ENCODE measurements around the gene KCNJ9.

KCNJ9 gene

DNA sequence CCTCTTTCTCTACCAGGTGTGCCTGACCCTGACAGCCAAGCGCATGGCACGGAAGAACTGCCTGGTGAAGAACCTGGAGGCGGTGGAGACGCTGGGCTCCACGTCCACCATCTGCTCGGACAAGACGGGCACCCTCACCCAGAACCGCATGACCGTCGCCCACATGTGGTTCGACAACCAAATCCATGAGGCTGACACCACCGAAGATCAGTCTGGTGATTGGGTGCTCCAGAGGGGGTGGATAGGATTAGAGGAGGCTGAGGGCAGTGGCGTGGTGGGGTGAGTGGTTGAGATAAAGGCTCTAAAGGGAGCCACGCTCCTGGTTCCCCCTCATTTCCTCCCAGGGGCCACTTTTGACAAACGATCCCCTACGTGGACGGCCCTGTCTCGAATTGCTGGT is 47.3 kb downstream of the KCNJ9 start:
- DNase-seq, result no peak
- Histone ChIP-seq H3K4me3 (ENCODE audit: control insufficient read depth in 1 of 7, extremely low read depth in 1 of 7, insufficient read depth in 4 of 7, low read depth in 2 of 7, low read length in 6 of 7) (no peak overlapping the region), H3K9me3 (ENCODE audit: control extremely low read depth in 1 of 5, control insufficient read depth in 4 of 5, insufficient read depth in 2 of 5, low read depth in 1 of 5, low read length in 4 of 5) (no peaks in the 10 kb centered on the region), H3K36me3 (ENCODE audit: control insufficient read depth in 4 of 4, insufficient read depth in 4 of 4, low read length in 3 of 4) (no peaks in the 10 kb centered on the region), H3K4me1 (ENCODE audit: control extremely low read depth in 1 of 4, control insufficient read depth in 4 of 4, insufficient read depth in 4 of 4, low read length in 3 of 4) (no peaks in the 10 kb centered on the region), H3K27me3 (replicated peaks in 2 of 5; ENCODE audit: control insufficient read depth in 4 of 5, insufficient read depth in 5 of 5, low read length in 4 of 5) (peaks cover 0 to 6% (median 0%) of the 10 kb centered on the region in 5 experiments), H3K27ac (ENCODE audit: insufficient read depth in 1 of 2, low read depth in 1 of 2, low read length in 2 of 2, poor library complexity in 1 of 2, severe bottlenecking in 2 of 2) (no peak overlapping the region)
- CTCF ChIA-PET, result no interaction called here
- POLR2A ChIA-PET, result no interaction called here
- 94% methylated on average over 9 of the region's 18 CpGs for WGBS (ENCODE audit: insufficient coverage)

DNA sequence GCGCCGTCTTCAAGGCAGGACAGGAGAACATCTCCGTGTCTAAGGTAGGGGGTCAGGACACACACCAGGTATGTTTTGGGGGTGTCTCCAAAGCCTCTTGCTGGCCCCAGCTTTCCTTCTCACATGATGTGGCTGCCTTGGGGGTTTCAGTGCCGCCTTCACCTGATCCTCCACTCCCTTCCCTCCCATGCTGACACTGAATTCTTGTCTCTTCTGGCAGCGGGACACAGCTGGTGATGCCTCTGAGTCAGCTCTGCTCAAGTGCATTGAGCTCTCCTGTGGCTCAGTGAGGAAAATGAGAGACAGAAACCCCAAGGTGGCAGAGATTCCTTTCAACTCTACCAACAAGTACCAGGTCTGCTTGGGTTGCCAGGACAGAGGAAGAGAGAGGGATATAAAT is 47.7 kb downstream of the KCNJ9 start:
- Histone ChIP-seq H3K27me3 (replicated peaks in 2 of 5; ENCODE audit: control insufficient read depth in 4 of 5, insufficient read depth in 5 of 5, low read length in 4 of 5) (peaks cover 0 to 6% (median 0%) of the 10 kb centered on the region in 5 experiments), H3K27ac (ENCODE audit: insufficient read depth in 1 of 2, low read depth in 1 of 2, low read length in 2 of 2, poor library complexity in 1 of 2, severe bottlenecking in 2 of 2) (no peak overlapping the region), H3K4me3 (ENCODE audit: control insufficient read depth in 1 of 7, extremely low read depth in 1 of 7, insufficient read depth in 4 of 7, low read depth in 2 of 7, low read length in 6 of 7) (no peak overlapping the region), H3K36me3 (ENCODE audit: control insufficient read depth in 4 of 4, insufficient read depth in 4 of 4, low read length in 3 of 4) (no peaks in the 10 kb centered on the region), H3K4me1 (ENCODE audit: control extremely low read depth in 1 of 4, control insufficient read depth in 4 of 4, insufficient read depth in 4 of 4, low read length in 3 of 4) (no peaks in the 10 kb centered on the region), H3K9me3 (ENCODE audit: control extremely low read depth in 1 of 5, control insufficient read depth in 4 of 5, insufficient read depth in 2 of 5, low read depth in 1 of 5, low read length in 4 of 5) (no peaks in the 10 kb centered on the region)
- CTCF ChIA-PET, result interaction anchor here (0.9 kb wide), 1 partner anchor 9 kb away, joined by 3 read pairs; no protein-coding TSS in a partner anchor
- DNase-seq, result no peak
- 93% methylated on average over 3 of the region's 5 CpGs for WGBS (ENCODE audit: insufficient coverage)
- POLR2A ChIA-PET, result no interaction called here

GRCh38 chr1:160129558-160129957 is 48.2 kb downstream of the KCNJ9 start:
- H3K4me1 ChIP-seq (ENCODE audit: control extremely low read depth in 1 of 4, control insufficient read depth in 4 of 4, insufficient read depth in 4 of 4, low read length in 3 of 4), result no peaks in the 10 kb centered on the region
- WGBS (ENCODE audit: insufficient coverage), result 96% methylated on average over 3 of the region's 3 CpGs
- H3K36me3 ChIP-seq (ENCODE audit: control insufficient read depth in 4 of 4, insufficient read depth in 4 of 4, low read length in 3 of 4), result no peaks in the 10 kb centered on the region
- no peaks in the 10 kb centered on the region for H3K9me3 ChIP-seq (ENCODE audit: control extremely low read depth in 1 of 5, control insufficient read depth in 4 of 5, insufficient read depth in 2 of 5, low read depth in 1 of 5, low read length in 4 of 5)
- ChIA-PET CTCF (interaction anchor here (0.9 kb wide), 1 partner anchor 10 kb away, joined by 3 read pairs; no protein-coding TSS in a partner anchor), POLR2A (interaction anchor here (0.6 kb wide), 1 partner anchor 173 kb away, joined by 5 read pairs; no protein-coding TSS in a partner anchor)
- H3K27ac ChIP-seq (ENCODE audit: insufficient read depth in 1 of 2, low read depth in 1 of 2, low read length in 2 of 2, poor library complexity in 1 of 2, severe bottlenecking in 2 of 2), result no peak overlapping the region
- peaks cover 0 to 6% (median 0%) of the 10 kb centered on the region in 5 experiments for H3K27me3 ChIP-seq (replicated peaks in 2 of 5; ENCODE audit: control insufficient read depth in 4 of 5, insufficient read depth in 5 of 5, low read length in 4 of 5)
- no peak overlapping the region for H3K4me3 ChIP-seq (ENCODE audit: control insufficient read depth in 1 of 7, extremely low read depth in 1 of 7, insufficient read depth in 4 of 7, low read depth in 2 of 7, low read length in 6 of 7)
- DNase-seq, result no peak

DNA sequence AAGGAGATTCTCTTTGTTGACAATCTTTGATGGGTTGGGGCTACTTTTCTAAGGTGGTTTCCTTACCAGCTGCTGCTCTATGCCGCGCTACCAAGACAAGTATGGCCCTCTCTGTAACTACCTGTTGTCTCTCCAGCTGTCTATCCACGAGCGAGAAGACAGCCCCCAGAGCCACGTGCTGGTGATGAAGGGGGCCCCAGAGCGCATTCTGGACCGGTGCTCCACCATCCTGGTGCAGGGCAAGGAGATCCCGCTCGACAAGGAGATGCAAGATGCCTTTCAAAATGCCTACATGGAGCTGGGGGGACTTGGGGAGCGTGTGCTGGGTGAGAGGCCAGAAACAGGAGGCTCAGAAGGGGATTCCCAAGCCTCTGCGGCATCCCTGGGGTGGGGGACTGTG is 48.6 kb downstream of the KCNJ9 start:
- CTCF ChIA-PET, result interaction anchor here (0.9 kb wide), 1 partner anchor 10 kb away, joined by 3 read pairs; no protein-coding TSS in a partner anchor

DNA sequence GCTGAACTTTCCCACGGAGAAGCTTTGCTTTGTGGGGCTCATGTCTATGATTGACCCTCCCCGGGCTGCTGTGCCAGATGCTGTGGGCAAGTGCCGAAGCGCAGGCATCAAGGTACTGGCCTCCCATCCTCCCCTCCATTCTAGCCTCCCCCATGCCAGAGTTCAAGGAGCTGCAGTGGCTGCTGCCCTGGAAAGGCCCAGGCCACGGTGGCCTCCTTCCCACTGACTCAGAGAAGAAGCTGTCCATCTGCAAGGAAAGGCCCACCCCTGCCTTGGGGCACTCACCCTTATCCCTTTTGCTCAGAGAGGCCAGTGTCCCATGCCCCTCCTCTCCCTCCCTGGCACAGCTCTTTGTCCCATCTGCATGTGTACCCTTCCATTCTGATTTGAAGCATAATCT is 49.1 kb downstream of the KCNJ9 start:
- Histone ChIP-seq H3K27ac (ENCODE audit: insufficient read depth in 1 of 2, low read depth in 1 of 2, low read length in 2 of 2, poor library complexity in 1 of 2, severe bottlenecking in 2 of 2) (no peak overlapping the region), H3K4me1 (ENCODE audit: control extremely low read depth in 1 of 4, control insufficient read depth in 4 of 4, insufficient read depth in 4 of 4, low read length in 3 of 4) (no peaks in the 10 kb centered on the region), H3K9me3 (ENCODE audit: control extremely low read depth in 1 of 5, control insufficient read depth in 4 of 5, insufficient read depth in 2 of 5, low read depth in 1 of 5, low read length in 4 of 5) (no peaks in the 10 kb centered on the region), H3K27me3 (replicated peaks in 2 of 5; ENCODE audit: control insufficient read depth in 4 of 5, insufficient read depth in 5 of 5, low read length in 4 of 5) (peaks cover 0 to 6% (median 0%) of the 10 kb centered on the region in 5 experiments), H3K36me3 (ENCODE audit: control insufficient read depth in 4 of 4, insufficient read depth in 4 of 4, low read length in 3 of 4) (no peaks in the 10 kb centered on the region), H3K4me3 (ENCODE audit: control insufficient read depth in 1 of 7, extremely low read depth in 1 of 7, insufficient read depth in 4 of 7, low read depth in 2 of 7, low read length in 6 of 7) (no peak overlapping the region)
- WGBS (ENCODE audit: insufficient coverage), result 99% methylated on average over 5 of the region's 5 CpGs
- no peak for DNase-seq
- CTCF ChIA-PET, result no interaction called here
- POLR2A ChIA-PET, result no interaction called here

More for the DNA sequence above, 48.6 kb downstream of the KCNJ9 start:
- POLR2A ChIA-PET, result interaction anchor here (0.6 kb wide), 1 partner anchor 173 kb away, joined by 5 read pairs; no protein-coding TSS in a partner anchor
- no peak for DNase-seq
- 95% methylated on average over 11 of the region's 11 CpGs for WGBS (ENCODE audit: insufficient coverage)
- Histone ChIP-seq H3K9me3 (ENCODE audit: control extremely low read depth in 1 of 5, control insufficient read depth in 4 of 5, insufficient read depth in 2 of 5, low read depth in 1 of 5, low read length in 4 of 5) (no peaks in the 10 kb centered on the region), H3K27me3 (replicated peaks in 2 of 5; ENCODE audit: control insufficient read depth in 4 of 5, insufficient read depth in 5 of 5, low read length in 4 of 5) (peaks cover 0 to 6% (median 0%) of the 10 kb centered on the region in 5 experiments), H3K4me3 (ENCODE audit: control insufficient read depth in 1 of 7, extremely low read depth in 1 of 7, insufficient read depth in 4 of 7, low read depth in 2 of 7, low read length in 6 of 7) (no peak overlapping the region), H3K27ac (ENCODE audit: insufficient read depth in 1 of 2, low read depth in 1 of 2, low read length in 2 of 2, poor library complexity in 1 of 2, severe bottlenecking in 2 of 2) (no peak overlapping the region), H3K36me3 (ENCODE audit: control insufficient read depth in 4 of 4, insufficient read depth in 4 of 4, low read length in 3 of 4) (no peaks in the 10 kb centered on the region), H3K4me1 (ENCODE audit: control extremely low read depth in 1 of 4, control insufficient read depth in 4 of 4, insufficient read depth in 4 of 4, low read length in 3 of 4) (no peaks in the 10 kb centered on the region)

- DNase-seq, result no peak
- CTCF ChIA-PET, result interaction anchor here (0.9 kb wide), 1 partner anchor 23 kb away, joined by 3 read pairs; no protein-coding TSS in a partner anchor
- POLR2A ChIA-PET, result no interaction called here
- Histone ChIP-seq H3K36me3 (ENCODE audit: control insufficient read depth in 4 of 4, insufficient read depth in 4 of 4, low read length in 3 of 4) (no peaks in the 10 kb centered on the region), H3K27me3 (replicated peaks in 2 of 5; ENCODE audit: control insufficient read depth in 4 of 5, insufficient read depth in 5 of 5, low read length in 4 of 5) (peaks cover 0 to 9% (median 0%) of the 10 kb centered on the region in 5 experiments), H3K4me3 (ENCODE audit: control insufficient read depth in 1 of 7, extremely low read depth in 1 of 7, insufficient read depth in 4 of 7, low read depth in 2 of 7, low read length in 6 of 7) (no peak overlapping the region), H3K9me3 (ENCODE audit: control extremely low read depth in 1 of 5, control insufficient read depth in 4 of 5, insufficient read depth in 2 of 5, low read depth in 1 of 5, low read length in 4 of 5) (no peaks in the 10 kb centered on the region), H3K27ac (ENCODE audit: insufficient read depth in 1 of 2, low read depth in 1 of 2, low read length in 2 of 2, poor library complexity in 1 of 2, severe bottlenecking in 2 of 2) (no peak overlapping the region), H3K4me1 (ENCODE audit: control extremely low read depth in 1 of 4, control insufficient read depth in 4 of 4, insufficient read depth in 4 of 4, low read length in 3 of 4) (no peaks in the 10 kb centered on the region)
- 100% methylated on average over 1 of the region's 1 CpG for WGBS (ENCODE audit: insufficient coverage)
These were observed 49.6 kb downstream of the KCNJ9 start for GRCh38 chr1:160130939-160131338.

- Histone ChIP-seq H3K27me3 (replicated peaks in 2 of 5; ENCODE audit: control insufficient read depth in 4 of 5, insufficient read depth in 5 of 5, low read length in 4 of 5) (peaks cover 0 to 10% (median 0%) of the 10 kb centered on the region in 5 experiments), H3K36me3 (ENCODE audit: control insufficient read depth in 4 of 4, insufficient read depth in 4 of 4, low read length in 3 of 4) (no peaks in the 10 kb centered on the region), H3K27ac (ENCODE audit: insufficient read depth in 1 of 2, low read depth in 1 of 2, low read length in 2 of 2, poor library complexity in 1 of 2, severe bottlenecking in 2 of 2) (no peak overlapping the region), H3K4me3 (ENCODE audit: control insufficient read depth in 1 of 7, extremely low read depth in 1 of 7, insufficient read depth in 4 of 7, low read depth in 2 of 7, low read length in 6 of 7) (no peak overlapping the region), H3K9me3 (ENCODE audit: control extremely low read depth in 1 of 5, control insufficient read depth in 4 of 5, insufficient read depth in 2 of 5, low read depth in 1 of 5, low read length in 4 of 5) (no peaks in the 10 kb centered on the region), H3K4me1 (ENCODE audit: control extremely low read depth in 1 of 4, control insufficient read depth in 4 of 4, insufficient read depth in 4 of 4, low read length in 3 of 4) (no peaks in the 10 kb centered on the region)
- ChIA-PET POLR2A (no interaction called here), CTCF (interaction anchor here (0.9 kb wide), 1 partner anchor 24 kb away, joined by 3 read pairs; no protein-coding TSS in a partner anchor)
- no peak for DNase-seq
- WGBS (ENCODE audit: insufficient coverage), result 89% methylated on average over 5 of the region's 8 CpGs
These were observed 50.6 kb downstream of the KCNJ9 start for GRCh38 chr1:160131803-160132565.
